Neural cell (in vitro differentiated cells): Measurements from ENCODE around the gene AKT1S1. TPM values are rescaled to one million over a fixed set of nuclear protein-coding genes. Genes with fewer than 3 reads are reported as not detected.

ENCODE experiments used
- H2AFZ ChIP-seq: fragments of 200-600, 300-800 bp; sonication (generic), shearing (Covaris generic); 2 replicates; pipeline ENCODE4 v1.6.0; 2014; ENCODE audit warnings: low read depth, mild to moderate bottlenecking, antibody characterized with exemption, low read length, moderate library complexity
- H3F3A ChIP-seq: fragments of 200-600 bp; shearing (Covaris generic); 2 replicates; pipeline ENCODE4 v1.6.1; 2016; ENCODE audit warnings: mild to moderate bottlenecking, moderate library complexity, mixed read lengths, antibody characterized with exemption, low read length; ENCODE audit not compliant: insufficient read depth, poor library complexity, severe bottlenecking
- H3K27ac ChIP-seq: fragments of 200-600, 300-800 bp; sonication (generic), shearing (Covaris generic); 2 replicates; pipeline ENCODE4 v1.5.1; 2014; ENCODE audit warnings: mild to moderate bottlenecking, low read length, moderate library complexity
- H3K27me3 ChIP-seq: fragments of 300-800, 200-600 bp; sonication (generic), shearing (Covaris generic); 2 replicates; pipeline ENCODE4 v1.6.0; 2014; ENCODE audit warnings: mild to moderate bottlenecking, low read depth, low read length, moderate library complexity; ENCODE audit not compliant: insufficient read depth
- H3K36me3 ChIP-seq: fragments of 300-800, 200-600 bp; sonication (generic), shearing (Covaris generic); 2 replicates; pipeline ENCODE4 v1.5.1; 2014; ENCODE audit warnings: mild to moderate bottlenecking, antibody characterized with exemption, low read length, moderate library complexity; ENCODE audit not compliant: insufficient read depth
- H3K4me2 ChIP-seq: fragments of 300-800, 200-600 bp; sonication (generic), shearing (Covaris generic); 2 replicates; pipeline ENCODE4 v1.6.0; 2014; ENCODE audit warnings: mild to moderate bottlenecking, low read length
- H3K4me3 ChIP-seq: fragments of 300-800, 200-600 bp; sonication (generic), shearing (Covaris generic); 2 replicates; pipeline ENCODE4 v1.5.1; 2014; ENCODE audit warnings: mild to moderate bottlenecking, low read length, moderate library complexity
- H3K79me2 ChIP-seq: fragments of 200-600 bp; shearing (Covaris generic); replicated peaks from 2 replicates; pipeline ENCODE4 v1.6.0; 2014; ENCODE audit warnings: mild to moderate bottlenecking, low read length, moderate library complexity; ENCODE audit not compliant: insufficient read depth
- H3K9ac ChIP-seq: fragments of 300-800, 200-600 bp; sonication (generic), shearing (Covaris generic); 2 replicates; pipeline ENCODE4 v1.6.1; 2016; ENCODE audit warnings: mild to moderate bottlenecking, low read length, mixed read lengths
- H3K9me2 ChIP-seq: fragments of 200-600 bp; shearing (Covaris generic); 2 replicates; pipeline ENCODE4 v1.6.1; 2016; ENCODE audit warnings: mild to moderate bottlenecking, low read length, mixed read lengths; ENCODE audit not compliant: insufficient read depth
- H3K9me3 ChIP-seq: fragments of 200-600, 300-800 bp; sonication (generic), shearing (Covaris generic); 2 replicates; pipeline ENCODE4 v1.6.1; 2016; ENCODE audit warnings: mild to moderate bottlenecking, mixed run types, low read length, moderate library complexity, mixed read lengths
- H4K20me1 ChIP-seq: fragments of 200-600 bp; shearing (Covaris generic); 2 replicates; pipeline ENCODE4 v1.6.1; 2016; ENCODE audit warnings: mild to moderate bottlenecking, mixed run types; ENCODE audit not compliant: insufficient read depth
- EP300 ChIP-seq: fragments of 450-650 bp; conservative IDR thresholded peaks from 2 replicates; pipeline ENCODE4 v1.6.1; 2014; ENCODE audit warnings: antibody characterized with exemption, mild to moderate bottlenecking, moderate library complexity; ENCODE audit not compliant: poor library complexity, severe bottlenecking
- EZH2 ChIP-seq: fragments of 200-600, 300-800 bp; shearing (Covaris generic), sonication (generic); IDR thresholded peaks from 2 replicates; pipeline ENCODE4 v1.6.1; 2014; ENCODE audit warnings: antibody characterized with exemption, low read length, borderline replicate concordance, mild to moderate bottlenecking; ENCODE audit not compliant: insufficient read depth, poor library complexity, severe bottlenecking
- MXI1 ChIP-seq: fragments of 450-650 bp; conservative IDR thresholded peaks from 2 replicates; pipeline ENCODE4 v1.6.1; 2014; ENCODE audit warnings: antibody characterized with exemption, mild to moderate bottlenecking; ENCODE audit not compliant: poor library complexity, severe bottlenecking
- POLR2AphosphoS5 ChIP-seq: IDR thresholded peaks from 2 replicates; pipeline ENCODE4 v1.6.1; 2012
- RAD21 ChIP-seq: fragments of 450-650 bp; conservative IDR thresholded peaks from 2 replicates; pipeline ENCODE4 v1.6.1; 2014; ENCODE audit warnings: antibody characterized with exemption, mild to moderate bottlenecking, moderate library complexity
- SMC3 ChIP-seq: fragments of 450-650 bp; conservative IDR thresholded peaks from 2 replicates; pipeline ENCODE4 v1.6.1; 2014; ENCODE audit warnings: antibody characterized with exemption, mild to moderate bottlenecking, moderate library complexity; ENCODE audit not compliant: poor library complexity
- TAF1 ChIP-seq: IDR thresholded peaks from 2 replicates; pipeline ENCODE4 v1.6.1; 2012; ENCODE audit warnings: low read depth
- polyA plus RNA-seq: library from polyadenylated mRNA; depleted of rRNA; stranded (reverse); fragments of >200 nt; gene quantifications from 2 replicates; pipeline ENCODE4 v1.2.3, GENCODE V29; 2014
- TF ChIP-seq, protein P1 (sequence below): IDR thresholded peaks from 2 replicates; pipeline ENCODE4 v1.6.1; 2012; ENCODE audit warnings: borderline replicate concordance
- TF ChIP-seq, protein P2 (sequence below): fragments of 450-650 bp; IDR thresholded peaks from 2 replicates; pipeline ENCODE4 v1.5.1; 2014; ENCODE audit warnings: antibody characterized with exemption, mild to moderate bottlenecking, moderate library complexity; ENCODE audit not compliant: poor library complexity, severe bottlenecking

Gene AKT1S1
- polyA plus RNA-seq, 1 donor from 2014 or later = 4.8 TPM

DNA sequence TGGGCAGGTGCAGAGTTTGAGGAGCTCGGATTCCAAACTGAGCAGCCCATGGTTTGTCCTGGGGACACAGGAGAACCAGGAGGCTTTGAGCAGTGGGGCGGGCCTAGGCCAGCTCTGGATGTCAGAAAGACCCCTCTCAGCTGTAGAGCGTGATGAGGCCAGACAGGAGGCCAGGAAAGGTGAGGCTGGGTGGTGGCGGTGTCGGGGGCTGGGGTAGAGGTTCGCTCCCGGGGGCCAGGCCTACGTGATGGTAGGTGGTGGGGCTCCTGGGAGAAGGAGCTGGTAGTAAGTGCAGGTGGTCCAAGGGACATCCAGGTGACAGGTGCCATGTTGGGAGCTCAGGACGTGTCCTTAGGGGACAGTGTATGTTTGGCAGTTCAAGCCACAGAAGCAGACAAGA, 39.7 kb downstream of the AKT1S1 start:
- H3K9me2 ChIP-seq = no peaks in the 10 kb centered on the region
- H3F3A ChIP-seq = no peaks in the 10 kb centered on the region
- no peak overlapping the region for H3K9ac ChIP-seq
- H3K79me2 ChIP-seq = no peaks in the 10 kb centered on the region
- H3K4me2 ChIP-seq = no peak overlapping the region
- H3K36me3 ChIP-seq = peaks cover 5% of the 10 kb centered on the region
- H3K27me3 ChIP-seq = no peaks in the 10 kb centered on the region
- H3K27ac ChIP-seq = no peak overlapping the region
- TF ChIP-seq EP300 (no peak), MXI1 (no peak), RAD21 (no peak), TAF1 (no peak)
- no peak overlapping the region for H3K4me3 ChIP-seq
- H2AFZ ChIP-seq = no peak overlapping the region
- no peaks in the 10 kb centered on the region for H4K20me1 ChIP-seq
- H3K9me3 ChIP-seq = no peaks in the 10 kb centered on the region

DNA sequence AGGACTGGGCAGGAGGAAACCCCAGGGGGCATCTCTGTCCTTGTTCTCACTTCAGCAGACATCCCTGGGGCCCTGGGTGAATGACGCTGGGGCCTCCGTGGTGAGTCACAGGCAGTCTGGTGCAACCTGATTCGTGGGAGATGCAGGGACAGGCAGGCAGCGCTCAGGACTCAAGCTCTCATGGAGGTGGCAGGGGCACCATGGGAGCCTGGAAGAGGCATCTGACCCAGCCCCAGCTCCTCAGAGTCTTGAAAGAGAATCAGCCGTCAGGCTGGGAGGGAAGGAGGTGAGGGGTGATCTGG, 40.2 kb downstream of the AKT1S1 start:
- H3K27ac ChIP-seq = no peak overlapping the region
- H2AFZ ChIP-seq = no peak overlapping the region
- no peaks in the 10 kb centered on the region for H4K20me1 ChIP-seq
- no peak overlapping the region for H3K9ac ChIP-seq
- H3K4me3 ChIP-seq = no peak overlapping the region
- no peak overlapping the region for H3K4me2 ChIP-seq
- H3K27me3 ChIP-seq = no peaks in the 10 kb centered on the region
- TF ChIP-seq RAD21 (no peak), SMC3 (no peak), POLR2AphosphoS5 (no peak), TAF1 (no peak), MXI1 (no peak), EZH2 (no peak), EP300 (no peak)
- TF ChIP-seq, protein P1, sequence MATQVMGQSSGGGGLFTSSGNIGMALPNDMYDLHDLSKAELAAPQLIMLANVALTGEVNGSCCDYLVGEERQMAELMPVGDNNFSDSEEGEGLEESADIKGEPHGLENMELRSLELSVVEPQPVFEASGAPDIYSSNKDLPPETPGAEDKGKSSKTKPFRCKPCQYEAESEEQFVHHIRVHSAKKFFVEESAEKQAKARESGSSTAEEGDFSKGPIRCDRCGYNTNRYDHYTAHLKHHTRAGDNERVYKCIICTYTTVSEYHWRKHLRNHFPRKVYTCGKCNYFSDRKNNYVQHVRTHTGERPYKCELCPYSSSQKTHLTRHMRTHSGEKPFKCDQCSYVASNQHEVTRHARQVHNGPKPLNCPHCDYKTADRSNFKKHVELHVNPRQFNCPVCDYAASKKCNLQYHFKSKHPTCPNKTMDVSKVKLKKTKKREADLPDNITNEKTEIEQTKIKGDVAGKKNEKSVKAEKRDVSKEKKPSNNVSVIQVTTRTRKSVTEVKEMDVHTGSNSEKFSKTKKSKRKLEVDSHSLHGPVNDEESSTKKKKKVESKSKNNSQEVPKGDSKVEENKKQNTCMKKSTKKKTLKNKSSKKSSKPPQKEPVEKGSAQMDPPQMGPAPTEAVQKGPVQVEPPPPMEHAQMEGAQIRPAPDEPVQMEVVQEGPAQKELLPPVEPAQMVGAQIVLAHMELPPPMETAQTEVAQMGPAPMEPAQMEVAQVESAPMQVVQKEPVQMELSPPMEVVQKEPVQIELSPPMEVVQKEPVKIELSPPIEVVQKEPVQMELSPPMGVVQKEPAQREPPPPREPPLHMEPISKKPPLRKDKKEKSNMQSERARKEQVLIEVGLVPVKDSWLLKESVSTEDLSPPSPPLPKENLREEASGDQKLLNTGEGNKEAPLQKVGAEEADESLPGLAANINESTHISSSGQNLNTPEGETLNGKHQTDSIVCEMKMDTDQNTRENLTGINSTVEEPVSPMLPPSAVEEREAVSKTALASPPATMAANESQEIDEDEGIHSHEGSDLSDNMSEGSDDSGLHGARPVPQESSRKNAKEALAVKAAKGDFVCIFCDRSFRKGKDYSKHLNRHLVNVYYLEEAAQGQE = no peak
- TF ChIP-seq, protein P2, sequence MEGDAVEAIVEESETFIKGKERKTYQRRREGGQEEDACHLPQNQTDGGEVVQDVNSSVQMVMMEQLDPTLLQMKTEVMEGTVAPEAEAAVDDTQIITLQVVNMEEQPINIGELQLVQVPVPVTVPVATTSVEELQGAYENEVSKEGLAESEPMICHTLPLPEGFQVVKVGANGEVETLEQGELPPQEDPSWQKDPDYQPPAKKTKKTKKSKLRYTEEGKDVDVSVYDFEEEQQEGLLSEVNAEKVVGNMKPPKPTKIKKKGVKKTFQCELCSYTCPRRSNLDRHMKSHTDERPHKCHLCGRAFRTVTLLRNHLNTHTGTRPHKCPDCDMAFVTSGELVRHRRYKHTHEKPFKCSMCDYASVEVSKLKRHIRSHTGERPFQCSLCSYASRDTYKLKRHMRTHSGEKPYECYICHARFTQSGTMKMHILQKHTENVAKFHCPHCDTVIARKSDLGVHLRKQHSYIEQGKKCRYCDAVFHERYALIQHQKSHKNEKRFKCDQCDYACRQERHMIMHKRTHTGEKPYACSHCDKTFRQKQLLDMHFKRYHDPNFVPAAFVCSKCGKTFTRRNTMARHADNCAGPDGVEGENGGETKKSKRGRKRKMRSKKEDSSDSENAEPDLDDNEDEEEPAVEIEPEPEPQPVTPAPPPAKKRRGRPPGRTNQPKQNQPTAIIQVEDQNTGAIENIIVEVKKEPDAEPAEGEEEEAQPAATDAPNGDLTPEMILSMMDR = no peak
- no peaks in the 10 kb centered on the region for H3K79me2 ChIP-seq
- H3K9me2 ChIP-seq = no peaks in the 10 kb centered on the region
- peaks cover 5% of the 10 kb centered on the region for H3K36me3 ChIP-seq
- no peaks in the 10 kb centered on the region for H3K9me3 ChIP-seq
- no peaks in the 10 kb centered on the region for H3F3A ChIP-seq
